Measurements from ENCODE around the gene PRR23E.

DNA sequence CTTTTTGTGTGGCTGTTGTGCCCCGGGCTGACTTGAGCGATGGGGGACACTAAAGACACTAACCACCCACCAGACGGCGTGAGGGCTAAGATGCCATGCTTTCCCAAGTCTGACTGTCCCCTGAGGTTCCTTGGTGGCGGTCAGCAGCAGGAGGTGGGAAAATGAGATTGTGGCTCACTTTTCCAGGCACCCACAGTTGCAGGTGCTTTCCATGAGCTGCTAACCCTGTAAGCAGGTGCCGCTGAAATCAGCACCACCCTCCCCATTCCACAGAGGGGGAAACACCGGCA lies 17.7 kb downstream of the PRR23E start:
- TF ChIP-seq, protein P1, sequence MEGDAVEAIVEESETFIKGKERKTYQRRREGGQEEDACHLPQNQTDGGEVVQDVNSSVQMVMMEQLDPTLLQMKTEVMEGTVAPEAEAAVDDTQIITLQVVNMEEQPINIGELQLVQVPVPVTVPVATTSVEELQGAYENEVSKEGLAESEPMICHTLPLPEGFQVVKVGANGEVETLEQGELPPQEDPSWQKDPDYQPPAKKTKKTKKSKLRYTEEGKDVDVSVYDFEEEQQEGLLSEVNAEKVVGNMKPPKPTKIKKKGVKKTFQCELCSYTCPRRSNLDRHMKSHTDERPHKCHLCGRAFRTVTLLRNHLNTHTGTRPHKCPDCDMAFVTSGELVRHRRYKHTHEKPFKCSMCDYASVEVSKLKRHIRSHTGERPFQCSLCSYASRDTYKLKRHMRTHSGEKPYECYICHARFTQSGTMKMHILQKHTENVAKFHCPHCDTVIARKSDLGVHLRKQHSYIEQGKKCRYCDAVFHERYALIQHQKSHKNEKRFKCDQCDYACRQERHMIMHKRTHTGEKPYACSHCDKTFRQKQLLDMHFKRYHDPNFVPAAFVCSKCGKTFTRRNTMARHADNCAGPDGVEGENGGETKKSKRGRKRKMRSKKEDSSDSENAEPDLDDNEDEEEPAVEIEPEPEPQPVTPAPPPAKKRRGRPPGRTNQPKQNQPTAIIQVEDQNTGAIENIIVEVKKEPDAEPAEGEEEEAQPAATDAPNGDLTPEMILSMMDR (IDR thresholded peaks at IDR 0.05): no peak
- no peak for TF ChIP-seq TAF1 (IDR thresholded peaks at IDR 0.05; ENCODE audit: borderline replicate concordance, low read depth, low read length)
- no peak for TF ChIP-seq SIN3A (IDR thresholded peaks at IDR 0.05; ENCODE audit: borderline replicate concordance, low read depth, low read length)
- no peak for TF ChIP-seq REST (IDR thresholded peaks at IDR 0.05; ENCODE audit: low read depth, low read length)
- no peak for TF ChIP-seq ELF1 (IDR thresholded peaks at IDR 0.05)
- no peak for TF ChIP-seq RAD21 (IDR thresholded peaks at IDR 0.05; ENCODE audit: low read length)
- no peak for TF ChIP-seq CHD2 (IDR thresholded peaks at IDR 0.05; ENCODE audit: low read length, partially characterized antibody)
- no peak for TF ChIP-seq EP300 (IDR thresholded peaks at IDR 0.05; ENCODE audit: borderline replicate concordance in 1 of 2, low read depth in 1 of 2, low read length in 1 of 2)
- TF ChIP-seq EZH2phosphoT487 (IDR thresholded peaks at IDR 0.05; ENCODE audit: borderline replicate concordance, low read depth): no peak
- no peak for TF ChIP-seq FOXM1 (IDR thresholded peaks at IDR 0.05; ENCODE audit: low read depth)
- no peak for TF ChIP-seq USF2 (IDR thresholded peaks at IDR 0.05; ENCODE audit: borderline replicate concordance, low read depth, low read length)
- TF ChIP-seq TEAD4 (IDR thresholded peaks at IDR 0.05; ENCODE audit: borderline replicate concordance, insufficient read depth): no peak
- no peak for TF ChIP-seq MXI1 (IDR thresholded peaks at IDR 0.05; ENCODE audit: low read depth, low read length)
- TF ChIP-seq MAX (IDR thresholded peaks at IDR 0.05; ENCODE audit: low read depth): no peak

Measured in SK-N-SH (cell line).